K562 (cell line): ENCODE data around the gene CALML4. TPM values are rescaled to one million over a fixed set of nuclear protein-coding genes. Genes with fewer than 3 reads are reported as not detected.
A peak's percentile ranks its signal among the peaks of the same experiment; 100 is the strongest.

Source experiments
- ATAC-seq: fragments of 200-7000 bp; cut with Tn5 transposase; 3 replicates; pipeline ENCODE4 v1.9.1; 2020; ENCODE audit warnings: moderate library complexity
- BruUV-seq: library from RNA; stranded (reverse); fragments of 400-500 nt; replicated peaks from 2 replicates; lab custom pipeline; 2021; lab: Mats Ljungman, UMichigan
- CTCF ChIA-PET: fragments of 300-600 bp; formaldehyde crosslinking; extraction: SDS; loops from one replicate; lab custom pipeline; 2021; ENCODE audit warnings: low intra/inter-chr PET ratio; lab: Yijun Ruan, JAX
- POLR2A ChIA-PET: fragments of 300-600, 350-650 bp; sonication (Branson Sonifier 250); formaldehyde crosslinking; extraction: SDS; loops from one replicate; lab custom pipeline; 2021; ENCODE audit warnings: antibody characterized with exemption, inconsistent platforms; lab: Yijun Ruan, JAX
- DNase-seq, 4 experiments: peaks; one replicate each; pipeline versions ENCODE4 v3.0.0 to v3.0.0-alpha.2; 2011 to 2018; ENCODE audit warnings: low spot score in 3 of 4, mixed read lengths in 3 of 4; ENCODE audit errors: extremely low read depth in 1 of 4
- FAIRE-seq: peaks from 2 replicates; lab custom pipeline; 2011; peaks lifted over from hg19 to GRCh38; lab: Jason Lieb, UNC
- H2AFZ ChIP-seq: 2 replicates; pipeline ENCODE4 v1.6.0; 2011; ENCODE audit warnings: low read depth, low read length, control low read depth, inconsistent platforms
- H3K27ac ChIP-seq: fragments of 200-600 bp; 3 replicates; pipeline ENCODE4 v1.8.0; 2011; ENCODE audit warnings: low read depth, mild to moderate bottlenecking, control low read depth, inconsistent platforms, low read length, moderate library complexity, mixed read lengths; ENCODE audit errors: extremely low read depth
- H3K27me3 ChIP-seq, 2 experiments: fragments of 300-600 bp in 1 of 2; 2 replicates in 1 of 2; 3 replicates in 1 of 2; pipeline versions ENCODE4 v1.6.0 to v1.8.0; 2011; ENCODE audit warnings: inconsistent platforms in 2 of 2, low read length in 2 of 2, mild to moderate bottlenecking in 1 of 2, mixed read lengths in 1 of 2, moderate library complexity in 1 of 2; ENCODE audit not compliant: control insufficient read depth in 2 of 2, insufficient read depth in 2 of 2
- H3K36me3 ChIP-seq: fragments of 300-600 bp; 3 replicates; pipeline ENCODE4 v1.8.0; 2011; ENCODE audit warnings: mild to moderate bottlenecking, low read length, inconsistent platforms; ENCODE audit not compliant: control insufficient read depth, insufficient read depth
- H3K4me1 ChIP-seq, 2 experiments: fragments of 200-600 bp in 1 of 2; replicated peaks in 1 of 2; 2 replicates in 1 of 2; 3 replicates in 1 of 2; pipeline versions ENCODE4 v1.5.1 to v1.8.0; 2011; ENCODE audit warnings: inconsistent platforms in 2 of 2, low read length in 2 of 2, mild to moderate bottlenecking in 1 of 2, mixed read lengths in 1 of 2, moderate library complexity in 1 of 2; ENCODE audit not compliant: control insufficient read depth in 2 of 2, insufficient read depth in 2 of 2
- H3K4me2 ChIP-seq: 2 replicates; pipeline ENCODE4 v1.6.1; 2011; ENCODE audit warnings: low read length, control low read depth, inconsistent platforms, mixed read lengths; ENCODE audit not compliant: insufficient read depth
- H3K4me3 ChIP-seq: fragments of 200-600 bp; sonication (generic), shearing (Covaris generic); 2 replicates; pipeline ENCODE4 v1.5.1; 2016; ENCODE audit warnings: control low read depth, inconsistent platforms
- H3K79me2 ChIP-seq: fragments of 200-600 bp; 3 replicates; pipeline ENCODE4 v1.8.0; 2011; ENCODE audit warnings: low read length, inconsistent platforms; ENCODE audit not compliant: control insufficient read depth, insufficient read depth
- H3K9ac ChIP-seq, 2 experiments: 2 replicates each; pipeline versions ENCODE4 v1.6.0 to v1.6.1; 2011; ENCODE audit warnings: low read depth in 2 of 2, low read length in 2 of 2, control low read depth in 1 of 2, inconsistent platforms in 1 of 2, mild to moderate bottlenecking in 1 of 2, mixed read lengths in 1 of 2; ENCODE audit not compliant: insufficient read depth in 1 of 2
- H3K9me1 ChIP-seq: one replicate; pipeline ENCODE4 v1.6.0; 2011; ENCODE audit warnings: inconsistent platforms, mild to moderate bottlenecking, low read length, moderate library complexity; ENCODE audit not compliant: control insufficient read depth, insufficient read depth
- H3K9me3 ChIP-seq: replicated peaks from 2 replicates; pipeline ENCODE4 v1.5.1; 2011; ENCODE audit warnings: low read depth, low read length, inconsistent platforms; ENCODE audit not compliant: control insufficient read depth, insufficient read depth
- H4K20me1 ChIP-seq: replicated peaks from 2 replicates; pipeline ENCODE4 v1.6.1; 2011; ENCODE audit warnings: low read length, inconsistent platforms, mixed read lengths; ENCODE audit not compliant: control insufficient read depth, insufficient read depth
- BACH1 ChIP-seq: fragments of 200-800 bp; sonication (Bioruptor generic); IDR thresholded peaks from 2 replicates; pipeline ENCODE4 v1.6.1; 2016; ENCODE audit warnings: missing genetic modification characterization, missing compliant biosample characterization
- CHD2 ChIP-seq: IDR thresholded peaks from 2 replicates; pipeline ENCODE4 v1.6.1; 2011; ENCODE audit warnings: low read depth, low read length
- POLR2G ChIP-seq: fragments of 200-400 bp; formaldehyde crosslinking; IDR thresholded peaks from 2 replicates; pipeline ENCODE4 v1.6.1; 2017; ENCODE audit warnings: low read depth, mild to moderate bottlenecking, antibody characterized with exemption, low read length, moderate library complexity
- ZNF277 ChIP-seq: fragments of 250-450 bp; sonication (Bioruptor Pico); IDR thresholded peaks from 2 replicates; pipeline ENCODE4 v1.8.0; 2022; ENCODE audit warnings: inconsistent platforms, mild to moderate bottlenecking, moderate library complexity, borderline replicate concordance
- ZNF507 ChIP-seq: conservative IDR thresholded peaks from 2 replicates; pipeline ENCODE4 v1.6.1; 2017; ENCODE audit warnings: missing genetic modification characterization, missing compliant biosample characterization
- WGBS: fragments of 100-300 bp; shearing (Covaris generic); methylation state at CpG from one replicate; pipeline ENCODE4 v1.1.6; 2016; ENCODE audit warnings: low coverage, mixed read lengths; ENCODE audit not compliant: insufficient coverage; ENCODE audit errors: missing lambda C conversion rate; 5-methylcytosine and 5-hydroxymethylcytosine counted together
- in situ Hi-C: fragments of 300-500 bp; cut with MboI; formaldehyde crosslinking; loops from 4 replicates; pipeline ENCODE4 v1.15.0; 2018; ENCODE audit warnings: inconsistent platforms, mixed read lengths
- intact Hi-C: fragments of 100-400 bp; cut with micrococcal nuclease; formaldehyde crosslinking; loops from 2 replicates; pipeline ENCODE4 v1.14.2; 2022
- polyA plus RNA-seq, 8 experiments: library from polyadenylated mRNA; depleted of rRNA in 4 of 8; stranded (reverse) in 5 of 8; unstranded in 3 of 8; fragments of >200 nt; fragmentation: Nextera tagmentation in 2 of 8; fragmentation: Illumina TruSeq in 1 of 8; extraction: Ambion mirVana in 2 of 8; extraction: Trizol in 1 of 8; gene quantifications; 2 replicates each; pipeline versions ENCODE4 v1.2.1 to v1.2.3, GENCODE V29; 2011 to 2014; ENCODE audit warnings: inconsistent platforms in 1 of 8, missing spikeins in 1 of 8
- total RNA-seq, 7 experiments: library from RNA; depleted of rRNA in 6 of 7; stranded (reverse); fragments of >200 nt in 6 of 7; fragmentation: Illumina TruSeq in 2 of 7; extraction: Trizol in 2 of 7; gene quantifications; 2 replicates each; pipeline versions ENCODE4 v1.2.1 to v1.2.3, GENCODE V29; 2011 to 2021; ENCODE audit warnings: low replicate concordance in 1 of 7

The CALML4 gene
- total and polyA plus RNA-seq, 9 of the 15 experiments (the other 6 are each of a cell fraction or from before 2014, with no cell fraction given): 2.8 to 30.6 (median 15.5) TPM

- in situ Hi-C loops (no loop called here), intact Hi-C loops (no loop called here)
- Histone ChIP-seq H3K9me1 (peaks cover 3% of the 10 kb centered on the region), H3K27ac (no peak overlapping the region), H2AFZ (no peak overlapping the region), H3K9ac (peak overlapping the region in 1 of 2 experiments; percentile 74; a peak in 2 of 4 replicates), H3K9me3 (no peaks in the 10 kb centered on the region), H3K4me1 (peaks cover 14 to 49% of the 10 kb centered on the region in 2 experiments), H3K4me3 (no peak overlapping the region), H4K20me1 (peaks cover 20% of the 10 kb centered on the region; the same call in 1 of the 2 replicates), H3K79me2 (peaks cover 30% of the 10 kb centered on the region), H3K4me2 (no peak overlapping the region), H3K36me3 (peaks cover 77% of the 10 kb centered on the region; the same call in 2 of the 3 replicates), H3K27me3 (no peaks in the 10 kb centered on the region)
- POLR2A ChIA-PET: no interaction called here
- no peak for FAIRE-seq
- DNase-seq: no peak
- TF ChIP-seq ZNF277 (CRISPR knock-in tag) (no peak), BACH1 (tag) (no peak), ZNF507 (tag) (no peak), CHD2 (no peak), POLR2G (peak; percentile 30; the same call in 1 of the 2 replicates)
- BruUV-seq: no TSS peak
- ATAC-seq: no peak
- CTCF ChIA-PET: no interaction called here
- WGBS: 95% methylated on average over 6 of the region's 7 CpGs
Observed at GRCh38 chr15:68209272-68209671, 4.1 kb upstream of the CALML4 start.
